Lung microvascular endothelial cell (primary cell): ENCODE results near the gene MPDU1. TPM values are rescaled to one million over a fixed set of nuclear protein-coding genes. Genes with fewer than 3 reads are reported as not detected.

Source experiments
- DNase-seq, 2 donors: peaks; one replicate each; pipeline versions ENCODE4 v3.0.0 to v3.0.0-alpha.2; 2010; ENCODE audit warnings: low read depth in 2 of 2
- total RNA-seq: library from RNA; depleted of rRNA; stranded (reverse); fragments of >200 nt; gene quantifications from 2 replicates; pipeline ENCODE4 v1.2.1, GENCODE V29; 2014

The MPDU1 gene
- total RNA-seq, 1 donor from 2014 or later: 72.2 TPM

DNA sequence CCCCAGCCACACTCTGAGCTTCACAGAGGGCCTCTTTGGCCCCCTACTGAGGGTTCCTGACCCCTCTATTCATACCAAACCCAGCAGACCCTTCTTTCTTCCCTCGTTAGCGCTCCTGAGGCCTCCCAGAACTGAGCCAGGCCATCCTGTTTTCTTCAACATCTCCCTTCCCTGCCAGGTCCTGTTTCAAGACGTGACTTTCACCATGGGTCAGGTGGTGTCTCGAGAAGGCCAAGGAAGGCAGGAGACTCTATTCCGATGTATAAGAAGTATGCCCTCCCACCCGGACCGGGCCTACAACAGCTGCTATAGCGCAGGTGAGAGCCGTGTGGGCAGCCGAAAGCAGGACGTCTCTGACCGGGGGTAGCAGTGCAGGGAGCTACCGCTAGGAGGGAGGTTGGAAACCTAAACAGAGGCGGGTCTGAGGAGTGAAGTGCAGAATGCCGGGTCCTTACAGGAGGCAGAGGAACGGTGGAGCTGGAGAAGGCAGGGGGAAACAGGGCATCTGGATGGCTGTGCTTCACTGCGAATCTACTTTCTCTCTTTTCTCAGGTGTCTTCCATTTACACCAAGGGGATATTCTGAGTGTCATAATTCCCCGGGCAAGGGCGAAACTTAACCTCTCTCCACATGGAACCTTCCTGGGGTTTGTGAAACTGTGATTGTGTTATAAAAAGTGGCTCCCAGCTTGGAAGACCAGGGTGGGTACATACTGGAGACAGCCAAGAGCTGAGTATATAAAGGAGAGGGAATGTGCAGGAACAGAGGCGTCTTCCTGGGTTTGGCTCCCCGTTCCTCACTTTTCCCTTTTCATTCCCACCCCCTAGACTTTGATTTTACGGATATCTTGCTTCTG, 23.3 kb upstream of the MPDU1 start:
- DNase-seq: peak; percentile 58 to 63

DNA sequence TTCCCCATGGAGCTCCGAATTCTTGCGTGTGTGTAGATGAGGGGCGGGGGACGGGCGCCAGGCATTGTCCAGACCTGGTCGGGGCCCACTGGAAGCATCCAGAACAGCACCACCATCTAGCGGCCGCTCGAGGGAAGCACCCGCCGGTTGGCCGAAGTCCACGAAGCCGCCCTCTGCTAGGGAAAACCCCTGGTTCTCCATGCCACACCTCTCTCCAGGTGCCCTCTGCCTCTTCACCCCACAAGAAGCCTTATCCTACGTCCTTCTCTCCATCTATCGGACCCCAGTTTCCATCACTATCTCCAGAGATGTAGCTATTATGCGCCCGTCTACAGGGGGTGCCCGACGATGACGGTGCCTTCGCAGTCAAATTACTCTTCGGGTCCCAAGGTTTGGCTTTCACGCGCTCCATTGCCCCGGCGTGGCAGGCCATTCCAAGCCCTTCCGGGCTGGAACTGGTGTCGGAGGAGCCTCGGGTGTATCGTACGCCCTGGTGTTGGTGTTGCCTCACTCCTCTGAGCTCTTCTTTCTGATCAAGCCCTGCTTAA, 22.6 kb upstream of the MPDU1 start:
- peak; percentile 87 to 90 for DNase-seq

DNA sequence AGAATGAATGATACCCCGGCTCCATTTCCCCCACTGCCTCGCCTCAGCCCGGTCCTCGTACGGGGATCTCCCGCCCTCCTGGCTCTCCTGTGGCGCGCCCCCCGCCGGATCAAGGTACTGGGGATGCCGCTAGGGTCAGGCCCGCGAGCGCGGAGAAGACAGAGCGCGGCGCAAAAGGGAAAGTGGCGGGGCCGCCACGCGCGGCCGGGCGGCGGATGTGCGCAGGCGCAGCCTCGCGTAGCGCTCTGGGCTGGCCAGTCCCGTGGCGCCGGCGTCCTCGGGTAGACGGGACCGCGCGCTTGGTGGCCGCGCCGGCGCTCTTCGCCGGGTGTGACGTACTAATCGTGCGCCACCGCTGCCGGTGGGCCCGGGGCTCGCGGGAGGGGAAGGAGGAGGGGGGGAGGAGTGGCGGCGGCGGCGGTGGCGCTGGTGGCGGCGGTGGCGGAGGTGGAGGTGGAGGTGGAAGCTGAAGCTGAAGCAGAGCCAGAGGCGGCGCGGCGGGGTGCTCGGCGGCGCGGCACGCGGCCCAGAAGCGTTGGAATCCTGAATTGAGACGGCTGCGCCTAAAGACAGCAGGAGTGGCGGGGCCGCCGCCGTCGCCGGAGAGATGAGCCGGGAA, 22.0 kb upstream of the MPDU1 start, which contains the start of gene SENP3:
TSS of gene SENP3 (plus strand) at position 331 of the 619 bp plus-strand sequence. CDS start 1,158 bp downstream, outside the sequence.
- peak; percentile 94 to 96 for DNase-seq

DNA sequence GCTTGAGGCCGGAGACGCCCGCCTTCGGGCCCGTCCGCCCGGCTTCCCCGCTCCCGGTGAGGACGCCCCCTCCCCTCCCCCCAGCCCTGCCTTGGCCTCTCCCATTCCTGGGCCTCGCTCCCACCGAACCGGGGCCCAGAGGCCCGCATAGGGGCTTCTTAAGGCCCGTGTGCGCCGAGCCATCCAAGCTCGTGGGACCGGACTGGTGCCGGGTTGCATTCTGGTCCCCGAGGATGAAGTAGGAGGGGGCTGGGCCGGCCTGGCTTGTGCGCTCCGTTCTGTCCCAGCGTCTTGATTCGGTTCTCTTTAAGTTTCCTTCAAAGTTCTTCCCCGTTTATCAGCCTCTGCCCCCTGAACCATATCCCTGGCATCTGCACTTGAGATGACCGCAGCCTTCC, 21.4 kb upstream of the MPDU1 start:
- no peak for DNase-seq

DNA sequence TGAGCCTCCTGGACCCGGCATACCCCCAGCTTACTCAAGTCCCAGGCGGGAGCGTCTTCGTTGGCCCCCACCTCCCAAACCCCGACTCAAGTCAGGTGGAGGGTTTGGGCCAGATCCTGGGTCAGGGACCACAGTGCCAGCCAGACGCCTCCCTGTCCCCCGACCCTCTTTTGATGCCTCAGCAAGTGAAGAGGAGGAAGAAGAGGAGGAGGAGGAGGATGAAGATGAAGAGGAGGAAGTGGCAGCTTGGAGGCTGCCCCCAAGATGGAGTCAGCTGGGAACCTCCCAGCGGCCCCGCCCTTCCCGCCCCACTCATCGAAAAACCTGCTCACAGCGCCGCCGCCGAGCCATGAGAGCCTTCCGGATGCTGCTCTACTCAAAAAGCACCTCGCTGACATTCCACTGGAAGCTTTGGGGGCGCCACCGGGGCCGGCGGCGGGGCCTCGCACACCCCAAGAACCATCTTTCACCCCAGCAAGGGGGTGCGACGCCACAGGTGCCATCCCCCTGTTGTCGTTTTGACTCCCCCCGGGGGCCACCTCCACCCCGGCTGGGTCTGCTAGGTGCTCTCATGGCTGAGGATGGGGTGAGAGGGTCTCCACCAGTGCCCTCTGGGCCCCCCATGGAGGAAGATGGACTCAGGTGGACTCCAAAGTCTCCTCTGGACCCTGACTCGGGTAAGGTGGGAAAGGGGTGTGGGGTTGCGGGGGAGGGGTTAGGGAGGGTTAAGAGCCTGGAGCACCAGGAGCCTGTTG, 20.4 kb upstream of the MPDU1 start:
- no peak for DNase-seq

DNA sequence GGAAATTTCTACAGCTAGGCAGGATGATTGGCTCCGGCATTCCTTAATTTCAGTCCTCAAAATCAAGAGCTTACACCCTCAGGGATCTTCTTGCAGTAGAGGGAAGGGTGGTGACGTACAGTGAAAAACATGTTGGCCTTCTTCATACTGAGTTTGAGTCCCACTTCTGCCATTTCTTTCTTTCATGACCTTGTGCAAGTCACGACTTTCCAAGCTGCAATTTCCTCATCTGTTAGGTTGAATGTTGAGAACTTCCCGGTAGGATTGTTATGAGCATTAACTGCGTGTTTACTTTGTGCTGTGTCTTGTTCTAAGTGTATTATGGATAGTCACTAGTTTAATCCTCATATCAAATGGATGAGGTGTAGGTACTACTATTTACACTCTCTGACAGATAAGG, 14.1 kb upstream of the MPDU1 start:
- DNase-seq: no peak

DNA sequence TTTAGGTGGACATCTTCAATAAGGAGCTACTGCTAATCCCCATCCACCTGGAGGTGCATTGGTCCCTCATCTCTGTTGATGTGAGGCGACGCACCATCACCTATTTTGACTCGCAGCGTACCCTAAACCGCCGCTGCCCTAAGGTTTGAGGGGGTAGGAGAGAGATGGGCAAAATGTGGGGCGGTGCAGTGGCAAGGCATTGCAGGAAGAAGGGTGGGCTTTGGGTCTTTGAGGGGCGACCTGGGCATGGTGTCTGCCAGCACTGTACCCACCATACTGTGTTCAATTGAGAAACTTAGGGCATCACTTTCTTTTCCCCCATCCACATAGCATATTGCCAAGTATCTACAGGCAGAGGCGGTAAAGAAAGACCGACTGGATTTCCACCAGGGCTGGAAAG, 13.3 kb upstream of the MPDU1 start:
- DNase-seq: no peak

DNA sequence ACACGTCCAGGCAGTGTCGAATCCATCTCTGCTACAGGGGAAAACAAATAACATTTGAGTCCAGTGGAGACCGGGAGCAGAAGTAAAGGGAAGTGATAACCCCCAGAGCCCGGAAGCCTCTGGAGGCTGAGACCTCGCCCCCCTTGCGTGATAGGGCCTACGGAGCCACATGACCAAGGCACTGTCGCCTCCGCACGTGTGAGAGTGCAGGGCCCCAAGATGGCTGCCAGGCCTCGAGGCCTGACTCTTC, 11.4 kb upstream of the MPDU1 start:
- DNase-seq: no peak

DNA sequence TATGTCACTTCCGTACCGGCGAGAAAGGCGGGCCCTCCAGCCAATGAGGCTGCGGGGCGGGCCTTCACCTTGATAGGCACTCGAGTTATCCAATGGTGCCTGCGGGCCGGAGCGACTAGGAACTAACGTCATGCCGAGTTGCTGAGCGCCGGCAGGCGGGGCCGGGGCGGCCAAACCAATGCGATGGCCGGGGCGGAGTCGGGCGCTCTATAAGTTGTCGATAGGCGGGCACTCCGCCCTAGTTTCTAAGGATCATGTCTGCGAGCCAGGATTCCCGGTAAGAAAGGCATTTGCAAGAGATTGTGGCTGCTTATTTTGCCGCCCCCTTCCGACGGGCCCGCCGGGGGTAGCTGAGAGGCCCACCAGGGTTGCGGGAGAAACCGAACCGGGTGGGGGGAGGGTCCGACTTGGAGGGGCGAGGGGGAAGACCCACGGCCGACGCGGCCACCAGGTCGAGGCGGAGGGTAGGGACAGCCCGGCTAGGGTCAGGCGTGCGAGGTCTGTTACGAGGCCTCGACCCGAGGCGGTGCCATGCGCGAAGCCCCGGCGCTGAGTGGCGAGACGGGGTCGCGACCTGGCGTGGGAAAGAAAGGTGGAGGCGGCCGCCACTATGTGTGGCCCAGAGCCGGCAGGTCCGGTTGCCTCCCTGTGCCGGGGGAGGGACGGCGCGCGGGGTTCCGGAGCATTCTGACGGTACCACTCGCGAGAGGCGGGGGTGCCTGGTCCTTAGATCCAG, 10.9 kb upstream of the MPDU1 start:
- DNase-seq: peak; percentile 100

DNA sequence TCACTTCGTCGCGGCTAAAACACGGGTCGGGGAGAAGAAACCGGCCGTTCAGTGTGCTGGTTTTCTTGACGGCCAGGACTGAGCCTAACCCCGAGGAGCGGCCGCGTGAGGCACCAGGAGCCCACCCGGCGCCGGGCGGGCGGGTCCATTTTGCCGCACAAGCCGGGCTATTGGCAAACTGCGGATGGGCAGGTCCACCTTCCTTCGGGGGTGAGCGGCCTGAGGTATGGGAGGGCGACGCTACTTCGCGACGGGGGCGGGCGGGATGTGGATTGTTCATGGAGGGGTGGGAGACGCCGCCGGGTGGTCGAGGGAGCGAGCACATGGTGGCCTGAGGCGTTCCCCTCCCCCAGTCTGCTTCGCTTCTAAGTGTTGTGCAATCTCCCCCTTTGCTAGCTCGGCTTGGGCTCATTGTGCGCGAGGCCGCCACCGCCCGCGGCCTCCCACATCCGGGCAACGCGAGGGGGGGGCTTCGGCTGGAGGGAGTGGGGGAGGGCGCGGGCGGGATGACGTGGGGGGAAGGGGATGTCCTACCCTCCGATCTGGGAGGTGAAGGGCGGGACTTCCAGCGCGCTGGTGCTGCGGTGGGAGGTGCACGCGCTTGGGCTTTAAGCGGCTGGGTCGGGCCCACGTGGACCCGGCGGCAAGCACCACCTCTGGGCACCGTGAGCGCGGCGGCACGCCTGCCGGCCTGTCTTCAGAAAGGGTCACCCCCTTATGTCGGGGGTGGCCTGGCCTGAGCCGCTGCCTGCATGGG, 10.2 kb upstream of the MPDU1 start:
- peak; percentile 95 to 97 for DNase-seq

DNA sequence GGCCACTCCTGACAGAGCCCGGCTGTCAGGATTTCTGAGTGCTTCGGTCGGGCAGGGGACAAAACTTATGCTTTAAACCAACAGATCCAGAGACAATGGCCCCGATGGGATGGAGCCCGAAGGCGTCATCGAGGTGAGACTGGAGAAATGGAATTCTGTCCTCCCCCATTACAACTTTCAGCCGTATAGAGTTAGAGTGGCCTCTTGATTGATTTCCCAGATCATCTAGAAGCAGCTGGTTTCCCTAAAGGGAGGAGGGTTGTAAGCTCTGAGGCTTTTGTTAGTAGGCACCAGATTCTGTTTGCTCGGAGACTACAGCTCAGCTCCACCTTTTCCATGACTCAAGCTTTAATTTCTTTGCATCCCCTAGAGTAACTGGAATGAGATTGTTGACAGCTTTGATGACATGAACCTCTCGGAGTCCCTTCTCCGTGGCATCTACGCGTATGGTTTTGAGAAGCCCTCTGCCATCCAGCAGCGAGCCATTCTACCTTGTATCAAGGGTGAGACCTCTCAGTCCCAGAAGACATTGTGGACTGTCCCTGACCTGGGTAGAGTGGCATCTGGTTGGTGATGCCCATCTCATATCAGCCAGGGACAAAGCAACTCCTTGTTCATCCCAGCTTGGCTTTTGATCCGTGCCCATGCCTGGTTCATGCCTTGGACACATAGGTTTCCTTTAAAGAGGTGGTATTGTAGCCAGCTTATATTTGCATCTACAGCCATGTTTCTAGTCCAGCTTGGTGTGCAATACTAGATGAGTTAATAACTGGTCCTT, 9.3 kb upstream of the MPDU1 start:
- DNase-seq: peak in 1 of 2 donors; percentile 23

DNA sequence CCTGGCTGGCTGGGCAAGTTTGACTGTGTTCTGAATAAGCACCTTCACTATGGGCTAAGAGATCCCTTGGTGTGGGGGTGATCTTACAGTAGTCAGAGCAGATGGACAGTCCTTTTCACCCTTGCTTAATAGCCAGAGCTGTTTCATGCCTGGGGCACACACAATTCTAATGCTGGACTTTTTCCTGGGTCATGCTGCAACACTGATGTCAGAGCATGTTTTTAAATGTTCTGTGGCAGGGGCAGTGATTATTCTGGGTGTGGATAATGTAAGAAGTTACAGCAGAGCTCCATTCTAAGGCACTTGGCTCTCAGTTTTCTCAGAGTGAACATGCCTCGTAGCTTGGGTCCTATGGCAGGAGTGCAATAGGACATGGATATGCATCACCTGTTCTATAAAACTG, 8.2 kb upstream of the MPDU1 start:
- DNase-seq: no peak

DNA sequence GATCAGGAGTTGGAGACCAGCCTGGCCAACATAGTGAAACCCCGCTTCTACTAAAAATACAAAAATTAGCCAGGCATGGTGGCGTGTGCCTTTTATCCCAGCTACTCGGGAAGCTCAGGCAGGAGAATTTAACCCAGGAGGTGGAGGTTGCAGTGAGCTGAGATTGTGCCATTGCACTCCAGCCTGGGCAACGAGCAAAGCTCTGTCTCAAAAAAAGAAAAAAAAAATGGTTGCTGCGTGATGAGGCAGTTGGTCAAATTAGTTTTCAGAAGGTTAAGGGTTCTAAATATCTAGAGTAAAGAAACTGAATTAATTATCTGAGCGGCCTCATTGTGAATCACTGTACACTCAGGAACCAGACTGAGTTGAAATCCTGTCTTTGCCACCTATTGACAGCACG, 7.7 kb upstream of the MPDU1 start:
- DNase-seq: no peak

DNA sequence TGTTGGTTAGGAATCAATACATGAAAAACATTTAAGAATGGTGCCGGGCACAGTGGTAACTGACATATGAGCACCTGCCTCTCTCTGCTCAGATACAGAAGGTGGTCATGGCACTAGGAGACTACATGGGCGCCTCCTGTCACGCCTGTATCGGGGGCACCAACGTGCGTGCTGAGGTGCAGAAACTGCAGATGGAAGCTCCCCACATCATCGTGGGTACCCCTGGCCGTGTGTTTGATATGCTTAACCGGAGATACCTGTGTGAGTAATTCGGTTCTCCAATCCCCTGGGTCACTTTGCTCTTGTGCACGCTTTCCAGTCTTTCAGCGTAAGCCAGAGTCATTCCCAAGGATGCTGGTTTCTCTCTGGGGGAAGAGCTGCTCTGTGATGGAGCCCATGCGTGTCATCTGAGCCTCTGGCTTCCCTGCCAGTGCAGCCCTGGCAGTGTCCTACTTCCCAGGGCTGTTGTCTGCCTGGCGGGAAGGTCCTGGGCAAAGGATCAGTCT, 7.2 kb upstream of the MPDU1 start:
- DNase-seq: no peak

DNA sequence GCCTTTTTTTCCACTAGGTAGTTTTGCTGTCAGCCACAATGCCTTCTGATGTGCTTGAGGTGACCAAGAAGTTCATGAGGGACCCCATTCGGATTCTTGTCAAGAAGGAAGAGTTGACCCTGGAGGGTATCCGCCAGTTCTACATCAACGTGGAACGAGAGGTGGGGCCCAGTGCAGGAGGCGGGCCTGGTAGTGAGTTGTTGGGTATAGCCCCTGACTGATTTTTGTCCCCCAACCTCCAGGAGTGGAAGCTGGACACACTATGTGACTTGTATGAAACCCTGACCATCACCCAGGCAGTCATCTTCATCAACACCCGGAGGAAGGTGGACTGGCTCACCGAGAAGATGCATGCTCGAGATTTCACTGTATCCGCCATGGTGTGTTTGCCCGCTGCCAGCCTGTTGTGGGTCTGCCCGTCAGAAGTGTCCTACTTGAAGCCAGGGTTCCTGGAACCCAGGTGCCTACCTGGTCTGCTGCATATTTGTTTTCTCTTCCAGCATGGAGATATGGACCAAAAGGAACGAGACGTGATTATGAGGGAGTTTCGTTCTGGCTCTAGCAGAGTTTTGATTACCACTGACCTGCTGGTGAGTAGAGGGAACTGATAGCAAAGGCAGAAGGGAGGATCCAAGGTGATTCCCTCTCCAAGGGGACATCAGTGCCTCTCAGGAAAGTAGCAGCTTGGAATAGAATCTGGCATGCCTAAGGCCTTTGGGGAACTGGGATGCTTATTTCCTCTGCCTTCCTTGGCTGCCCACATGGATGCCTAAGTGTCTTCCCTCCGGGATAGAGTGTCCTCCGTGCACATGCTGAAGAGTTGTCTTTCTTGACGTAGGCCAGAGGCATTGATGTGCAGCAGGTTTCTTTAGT, 6.1 kb upstream of the MPDU1 start:
- DNase-seq: no peak

DNA sequence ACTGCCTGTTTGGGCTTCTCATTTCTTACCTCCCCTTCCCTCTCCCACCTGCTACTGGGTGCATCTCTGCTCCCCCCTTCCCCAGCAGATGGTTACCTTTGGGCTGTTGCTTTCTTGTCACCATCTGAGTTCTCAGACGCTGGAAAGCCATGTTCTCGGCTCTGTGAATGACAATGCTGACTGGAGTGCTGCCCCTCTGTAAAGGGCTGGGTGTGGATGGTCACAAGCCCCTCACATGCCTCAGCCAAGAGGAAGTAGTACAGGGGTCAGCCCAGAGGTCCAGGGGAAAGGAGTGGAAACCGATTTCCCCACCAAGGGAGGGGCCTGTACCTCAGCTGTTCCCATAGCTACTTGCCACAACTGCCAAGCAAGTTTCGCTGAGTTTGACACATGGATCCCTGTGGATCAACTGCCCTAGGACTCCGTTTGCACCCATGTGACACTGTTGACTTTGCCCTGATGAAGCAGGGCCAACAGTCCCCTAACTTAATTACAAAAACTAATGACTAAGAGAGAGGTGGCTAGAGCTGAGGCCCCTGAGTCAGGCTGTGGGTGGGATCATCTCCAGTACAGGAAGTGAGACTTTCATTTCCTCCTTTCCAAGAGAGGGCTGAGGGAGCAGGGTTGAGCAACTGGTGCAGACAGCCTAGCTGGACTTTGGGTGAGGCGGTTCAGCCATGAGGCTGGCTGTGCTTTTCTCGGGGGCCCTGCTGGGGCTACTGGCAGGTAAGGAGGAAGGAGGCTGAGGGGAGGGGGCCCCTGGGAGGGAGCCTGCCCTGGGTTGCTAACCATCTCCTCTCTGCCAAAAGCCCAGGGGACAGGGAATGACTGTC, 4.4 kb upstream of the MPDU1 start, which contains the start of gene CD68:
TSS of gene CD68 (plus strand) at position 638 of the 833 bp plus-strand sequence. CDS start at position 678, 40 bp downstream.
- DNase-seq: peak; percentile 85 to 92

DNA sequence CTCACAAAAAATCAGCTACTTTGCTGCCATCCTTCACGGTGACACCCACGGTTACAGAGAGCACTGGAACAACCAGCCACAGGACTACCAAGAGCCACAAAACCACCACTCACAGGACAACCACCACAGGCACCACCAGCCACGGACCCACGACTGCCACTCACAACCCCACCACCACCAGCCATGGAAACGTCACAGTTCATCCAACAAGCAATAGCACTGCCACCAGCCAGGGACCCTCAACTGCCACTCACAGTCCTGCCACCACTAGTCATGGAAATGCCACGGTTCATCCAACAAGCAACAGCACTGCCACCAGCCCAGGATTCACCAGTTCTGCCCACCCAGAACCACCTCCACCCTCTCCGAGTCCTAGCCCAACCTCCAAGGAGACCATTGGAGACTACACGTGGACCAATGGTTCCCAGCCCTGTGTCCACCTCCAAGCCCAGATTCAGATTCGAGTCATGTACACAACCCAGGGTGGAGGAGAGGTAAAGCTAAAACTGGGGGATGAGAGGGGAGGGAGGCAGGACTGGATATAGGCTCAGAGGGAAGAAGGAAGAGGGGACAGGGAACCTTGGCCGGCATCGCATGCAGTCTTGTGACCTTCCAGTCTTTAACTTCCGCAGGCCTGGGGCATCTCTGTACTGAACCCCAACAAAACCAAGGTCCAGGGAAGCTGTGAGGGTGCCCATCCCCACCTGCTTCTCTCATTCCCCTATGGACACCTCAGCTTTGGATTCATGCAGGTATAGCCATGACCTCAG, 3.6 kb upstream of the MPDU1 start:
- no peak for DNase-seq
